ENCODE measurements around the gene PLXDC2.

- TF ChIP-seq CTCF (IDR thresholded peaks at IDR 0.05; ENCODE audit: low read depth, low read length, poor library complexity, severe bottlenecking) (no peak), EZH2phosphoT487 (IDR thresholded peaks at IDR 0.05; ENCODE audit: borderline replicate concordance, low read length) (no peak)
These were observed 151.7 kb downstream of the PLXDC2 start for GRCh38 chr10:19967981-19968380.
